NCI-H526 treated with DMSO at 0.1 percent for 48 hours (cell line): Measurements from ENCODE around the gene ELL.

Experiments
- DNase-seq: peaks from one replicate; lab custom pipeline; 2025; lab: John Stamatoyannopoulos, UW

ELL gene

DNA sequence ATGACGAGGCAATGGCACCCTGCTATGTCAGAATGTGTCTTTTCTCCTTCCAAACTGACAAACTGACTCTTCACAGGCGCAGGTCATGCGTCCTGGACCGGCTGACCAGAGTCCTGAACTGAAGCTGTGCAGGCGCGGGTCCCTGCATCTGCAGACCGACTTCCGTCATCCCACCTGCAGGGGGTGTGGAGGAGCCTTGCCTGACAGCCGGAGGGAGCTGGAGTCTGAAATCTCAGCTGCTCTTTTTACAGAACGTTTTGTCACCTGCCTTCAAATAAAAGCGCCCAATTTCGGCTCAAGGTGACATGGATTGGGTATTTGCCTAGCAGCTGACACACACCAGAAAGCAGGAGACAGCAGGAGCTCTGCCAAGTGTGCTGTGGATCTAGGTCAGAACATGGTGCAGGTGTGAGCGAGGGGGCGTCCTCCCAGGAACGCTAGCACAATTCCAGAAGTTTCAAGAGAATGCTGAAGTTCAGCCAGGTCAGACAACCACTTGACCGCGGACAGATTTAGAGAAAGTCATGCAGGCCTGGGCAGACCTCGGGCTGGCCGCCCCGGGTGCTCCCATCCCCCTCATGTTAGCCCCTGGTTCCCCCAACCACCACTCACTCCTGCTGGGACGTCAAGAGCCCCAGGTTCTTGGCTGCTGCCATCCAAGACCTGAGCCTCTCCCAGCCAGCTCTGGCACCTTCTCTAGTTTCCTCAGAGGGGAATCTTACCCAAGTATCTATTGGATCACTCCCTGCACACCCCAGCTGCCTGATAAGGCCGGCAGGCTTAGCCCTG lies 32.8 kb downstream of the ELL start:
- no peak for DNase-seq

DNA sequence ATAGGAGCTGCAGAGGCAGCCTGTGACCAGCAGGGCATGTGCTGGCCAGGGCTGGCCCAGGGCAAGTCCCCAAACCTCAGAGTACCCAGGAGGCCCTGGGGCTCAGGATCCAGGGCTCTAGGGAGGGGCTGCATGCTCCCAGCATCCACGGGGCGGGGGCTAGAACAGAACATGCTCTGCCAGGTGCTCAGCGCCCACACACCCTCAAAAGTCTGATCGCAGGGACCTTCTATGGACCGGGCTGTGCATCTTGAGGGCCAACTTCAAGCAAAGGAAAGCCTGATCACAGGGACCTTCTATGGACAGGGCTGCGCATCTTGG lies 33.5 kb downstream of the ELL start:
- DNase-seq = no peak

DNA sequence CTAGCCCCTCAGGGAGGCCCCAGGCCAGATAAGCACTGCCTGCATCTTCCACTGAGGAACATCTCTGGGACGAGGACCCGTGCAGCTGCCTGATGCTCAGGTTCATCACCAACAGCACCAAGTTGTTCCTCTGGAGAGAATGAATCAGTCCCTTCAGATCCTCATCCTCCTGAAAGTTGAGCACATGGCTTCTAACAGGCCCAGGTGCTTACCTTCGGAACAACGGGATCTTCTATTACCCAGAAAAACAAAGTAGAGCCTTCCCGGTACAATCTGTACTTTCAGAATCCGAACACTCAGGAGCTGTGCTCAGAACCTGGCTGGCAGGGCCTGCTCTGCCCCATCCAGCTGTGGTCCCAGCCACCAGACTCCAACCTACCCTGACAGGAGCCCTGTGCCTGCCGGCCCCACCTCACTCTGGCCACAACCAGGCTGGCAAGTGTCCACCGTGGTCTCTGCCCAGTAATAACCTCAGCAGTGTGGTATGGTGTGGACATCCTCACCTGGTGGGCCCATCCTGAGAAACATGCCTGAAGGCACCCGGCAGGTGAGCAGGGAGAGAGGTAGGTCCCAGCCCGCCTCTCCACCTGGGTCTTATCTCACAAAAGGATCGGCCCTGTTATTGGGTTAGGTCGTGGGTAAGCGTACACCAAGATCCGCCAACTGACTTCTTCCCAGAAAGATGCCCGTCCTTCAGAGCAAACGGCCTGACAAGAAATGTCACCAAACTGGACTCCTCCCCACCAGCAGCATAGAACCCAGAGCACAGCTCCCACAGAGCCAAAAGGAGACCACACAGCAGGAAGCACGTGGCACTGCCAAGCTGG lies 34.1 kb downstream of the ELL start:
- DNase-seq = no peak

DNA sequence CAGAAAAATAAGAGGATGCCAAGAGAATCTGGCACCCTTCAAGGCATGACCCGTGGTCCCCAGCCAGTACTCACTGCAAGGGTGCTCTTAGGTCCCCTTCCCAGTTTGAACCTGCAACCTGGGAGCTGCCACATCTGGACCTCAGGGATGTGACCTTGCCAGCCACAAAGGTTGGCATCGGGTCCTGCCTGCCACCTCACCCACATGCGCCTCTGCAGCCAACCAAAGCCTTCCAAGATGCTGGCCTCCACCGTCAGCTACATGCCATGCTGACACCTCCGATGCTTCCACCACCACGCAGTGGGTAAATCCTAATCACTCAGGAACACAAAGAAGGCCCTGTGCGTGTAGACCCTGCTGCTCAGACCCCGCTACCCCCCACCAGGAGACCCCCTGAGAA lies 35.1 kb downstream of the ELL start:
- DNase-seq = no peak

DNA sequence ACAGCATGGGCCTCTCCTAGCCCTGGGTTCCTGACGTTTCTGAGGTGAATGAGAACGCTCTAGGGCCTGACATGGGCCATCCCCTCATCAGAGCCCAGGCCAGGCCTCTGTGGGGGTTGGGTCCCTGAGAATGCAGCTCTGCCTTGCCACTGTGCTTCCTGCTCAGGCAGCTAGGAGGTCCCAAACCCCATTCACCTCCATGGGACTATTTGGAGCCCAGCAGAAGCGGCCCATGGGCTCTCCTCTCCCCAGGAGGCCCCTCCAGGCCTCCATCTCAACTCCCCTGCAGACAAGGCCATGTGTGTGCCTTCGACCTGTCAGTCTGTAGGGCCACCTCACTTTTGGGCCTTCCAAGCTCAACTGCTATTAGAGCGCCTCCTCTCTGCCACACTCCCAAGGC lies 36.9 kb downstream of the ELL start:
- no peak for DNase-seq

DNA sequence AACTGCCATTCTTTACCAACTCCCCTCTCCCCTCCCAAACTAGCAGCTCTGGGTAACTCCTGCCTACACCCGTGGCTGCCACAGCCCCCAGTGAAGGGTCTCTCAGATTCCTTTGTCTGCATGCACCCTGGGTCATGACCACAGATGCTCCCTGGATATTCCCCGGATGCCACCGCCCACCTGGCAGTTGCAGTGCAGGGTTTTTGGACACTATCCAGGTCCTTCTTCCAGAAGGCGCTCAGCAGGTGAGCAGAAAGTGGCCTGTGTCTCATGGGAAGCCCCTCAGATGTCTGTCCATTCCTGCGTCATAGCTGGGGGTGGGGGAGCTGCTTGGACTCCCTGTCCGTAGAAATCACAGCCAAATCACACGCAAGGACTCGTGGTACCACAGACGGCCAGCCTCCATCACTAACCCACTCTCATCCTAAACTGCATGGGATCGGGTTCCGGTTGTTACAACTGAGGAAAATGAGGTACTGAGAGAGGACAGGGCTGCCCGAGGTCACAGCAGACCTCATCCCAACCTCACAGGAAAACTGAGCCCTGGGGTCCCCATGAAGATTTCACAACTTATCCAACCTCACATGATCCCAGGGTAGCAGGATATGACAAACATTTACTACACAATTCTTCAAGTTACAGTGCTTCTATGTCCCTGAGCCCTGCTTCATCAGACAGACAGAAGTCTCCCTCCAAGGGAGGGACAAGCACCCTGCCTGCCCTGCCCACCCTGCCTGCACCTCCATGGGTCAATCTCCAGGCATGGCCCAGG lies 38.6 kb downstream of the ELL start:
- DNase-seq = no peak

DNA sequence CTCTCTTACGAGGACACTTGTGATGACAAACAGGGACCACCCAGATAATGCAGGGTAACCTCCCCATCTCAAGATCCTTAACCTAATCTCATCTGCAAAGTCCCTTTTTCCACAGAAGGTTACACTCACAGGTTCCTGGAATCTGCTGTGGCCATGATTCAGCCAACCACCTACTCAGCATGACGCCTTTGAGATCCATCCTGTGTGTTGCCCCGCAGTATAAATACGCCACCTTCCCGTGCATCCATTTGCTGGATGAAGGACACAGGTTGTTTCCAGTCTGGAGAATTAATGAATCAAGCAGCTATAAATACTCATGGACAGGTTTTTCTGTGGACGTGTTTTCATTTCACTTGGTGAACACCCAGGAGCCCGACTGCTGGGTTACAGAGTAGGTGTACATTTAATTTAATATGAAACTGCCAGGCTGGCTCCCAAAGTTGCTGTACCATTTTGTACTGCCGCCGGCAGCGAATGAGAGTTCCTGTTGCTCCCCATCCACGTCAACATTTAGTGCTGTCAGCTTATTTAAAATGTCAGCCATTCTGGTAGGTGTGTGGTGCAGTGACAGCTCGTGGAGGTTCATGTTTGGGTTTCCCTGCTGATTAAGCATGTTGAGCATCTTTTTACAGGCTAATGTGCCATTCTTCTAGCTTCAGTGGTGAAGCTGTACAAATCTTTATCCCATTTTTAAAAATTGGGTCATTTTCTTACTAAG lies 40.2 kb downstream of the ELL start:
- DNase-seq = no peak

DNA sequence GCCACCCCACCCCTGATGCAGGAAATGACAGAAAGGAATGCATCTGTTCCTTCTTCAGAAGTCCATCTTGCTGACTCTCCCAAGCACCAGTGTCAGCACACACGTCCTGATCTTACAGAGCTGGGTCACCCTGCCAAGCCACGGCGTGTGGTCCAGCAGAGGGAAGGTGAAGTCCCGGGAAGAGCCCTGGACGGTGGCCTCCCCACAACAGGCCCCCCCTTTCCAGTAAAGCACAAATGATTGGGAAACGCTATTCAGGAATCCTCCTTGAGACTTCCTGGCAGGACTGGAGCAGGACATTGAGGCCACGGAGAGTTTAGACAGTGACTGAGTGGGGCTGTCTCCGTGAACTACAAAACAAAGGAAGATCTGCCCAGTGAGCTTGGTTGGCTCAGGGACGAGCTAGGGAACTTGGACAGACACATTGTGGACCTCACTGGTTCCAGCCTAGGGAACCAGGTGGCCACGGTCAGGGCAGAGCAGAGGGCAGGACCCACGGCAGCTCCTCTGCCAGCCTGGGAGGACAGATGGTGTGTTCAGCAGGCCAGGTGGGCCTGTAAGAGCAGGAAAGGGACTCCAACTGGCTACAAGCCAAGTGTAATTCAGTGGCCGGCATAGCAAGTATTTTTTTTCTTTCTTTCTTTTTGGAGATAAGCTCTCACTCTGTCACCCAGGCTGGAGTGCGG lies 41.7 kb downstream of the ELL start:
- no peak for DNase-seq

DNA sequence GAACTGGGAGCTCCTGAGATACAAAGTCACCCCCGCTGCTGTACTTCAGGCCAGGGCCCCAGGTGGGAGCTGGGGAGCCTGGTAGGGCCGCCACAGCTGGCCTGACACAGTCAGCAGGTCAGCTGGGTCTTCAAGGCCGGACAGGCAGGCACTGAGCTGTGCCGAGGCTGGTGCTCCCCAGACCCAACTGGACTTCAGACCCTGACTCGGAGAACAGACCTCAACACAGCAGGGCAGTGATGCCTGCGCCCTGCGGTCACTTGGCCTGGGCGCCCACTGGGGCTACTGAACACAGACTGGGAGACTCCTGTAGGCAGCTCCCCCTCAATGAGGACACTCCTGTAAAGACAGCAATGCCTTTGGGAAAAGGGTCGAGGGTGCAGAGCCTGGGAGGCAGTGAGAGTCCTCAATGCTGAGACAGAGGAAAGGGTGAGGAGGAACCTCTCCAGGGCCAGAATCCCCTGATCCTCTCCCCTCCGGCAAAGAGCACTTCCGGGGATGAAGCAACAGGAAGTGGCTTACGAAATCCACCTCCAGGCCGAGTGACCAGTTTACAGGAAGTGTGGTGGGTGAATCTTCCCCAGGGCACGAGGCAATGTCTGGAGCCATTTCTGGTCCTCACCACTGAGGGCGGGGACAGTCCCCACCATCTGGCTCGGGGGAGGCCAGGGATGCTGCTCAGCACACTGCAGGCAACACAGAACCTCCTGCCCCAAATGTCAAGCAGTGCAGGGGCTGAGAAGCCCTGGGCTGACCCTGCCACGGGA lies 43.1 kb downstream of the ELL start:
- no peak for DNase-seq

DNA sequence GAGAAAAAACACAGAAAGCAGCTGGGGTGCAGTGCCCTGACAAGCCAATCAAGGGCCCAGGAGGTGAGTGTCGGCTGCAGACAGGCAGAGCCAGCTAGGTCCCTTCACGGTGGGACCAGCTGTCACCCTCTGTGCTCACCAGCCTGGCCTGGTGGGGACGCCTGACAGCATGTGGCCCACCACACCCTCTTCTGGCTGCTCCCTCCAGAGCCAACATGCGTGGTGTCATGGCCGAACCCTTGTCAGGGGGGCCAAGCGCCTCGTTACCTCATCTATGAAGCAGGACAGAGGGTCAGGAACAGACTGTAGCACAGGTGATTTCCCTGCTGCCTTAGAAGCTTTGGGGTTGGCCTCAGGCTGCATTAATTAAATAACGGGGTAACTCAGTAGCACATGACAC lies 43.9 kb downstream of the ELL start:
- no peak for DNase-seq

DNA sequence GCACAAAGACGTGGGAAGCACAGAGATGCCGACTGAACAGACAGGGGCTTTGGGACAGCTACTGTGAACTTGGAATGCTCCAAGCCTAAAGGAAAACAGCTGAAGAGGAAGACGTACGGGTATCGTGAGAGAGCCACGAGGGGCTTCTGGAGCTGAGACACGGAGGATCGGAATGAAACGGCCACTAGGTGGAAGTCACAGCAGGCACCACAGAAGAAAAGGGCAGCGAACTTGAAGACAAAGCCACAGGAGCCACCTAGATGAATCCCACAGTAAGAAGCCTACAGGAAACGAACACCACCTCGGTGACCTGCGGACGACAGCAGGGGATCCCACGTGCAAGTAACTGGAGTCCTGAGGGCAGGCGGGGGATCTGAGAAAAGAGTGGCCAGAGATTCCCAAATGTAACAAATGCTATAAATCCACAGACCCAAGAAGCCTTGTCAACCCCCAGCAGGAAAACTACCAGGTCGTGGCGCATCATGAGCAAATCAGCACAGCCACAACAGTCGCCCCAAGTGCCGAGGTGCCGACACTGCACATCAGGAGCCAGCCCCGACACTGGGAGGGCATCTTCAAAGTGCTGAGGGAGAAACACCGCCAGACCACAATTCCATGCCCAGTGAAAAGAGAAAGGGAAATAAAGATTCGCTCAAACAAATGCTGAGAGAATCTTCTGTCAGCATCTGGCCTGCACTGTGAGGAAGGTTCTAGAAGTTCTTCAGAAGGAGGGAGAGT lies 44.7 kb downstream of the ELL start:
- no peak for DNase-seq

DNA sequence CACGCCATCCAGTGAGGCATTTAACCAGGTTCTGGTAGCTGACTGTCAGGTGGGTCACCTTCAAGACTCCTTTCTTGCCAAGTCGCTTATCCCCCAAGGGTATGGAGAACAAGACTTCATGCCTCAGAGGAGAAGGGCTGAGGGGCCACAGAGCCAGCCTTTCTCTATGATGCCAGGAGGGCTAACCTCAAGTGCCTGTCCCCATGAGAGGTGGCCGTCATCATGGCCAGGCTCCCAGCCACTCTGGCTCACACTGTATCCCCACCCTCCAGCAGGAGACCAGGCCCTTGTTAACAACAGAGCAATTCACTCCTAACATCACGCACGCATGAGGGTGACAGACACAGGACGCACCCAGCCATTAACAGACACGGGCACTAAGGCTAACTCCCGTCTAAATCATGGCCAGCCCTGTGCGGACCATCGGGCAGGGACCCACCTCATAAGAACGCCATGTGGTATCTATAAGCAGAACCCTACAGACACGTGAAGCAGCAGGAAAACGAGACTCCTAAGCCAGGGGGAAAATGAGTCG lies 45.3 kb downstream of the ELL start:
- DNase-seq = no peak

DNA sequence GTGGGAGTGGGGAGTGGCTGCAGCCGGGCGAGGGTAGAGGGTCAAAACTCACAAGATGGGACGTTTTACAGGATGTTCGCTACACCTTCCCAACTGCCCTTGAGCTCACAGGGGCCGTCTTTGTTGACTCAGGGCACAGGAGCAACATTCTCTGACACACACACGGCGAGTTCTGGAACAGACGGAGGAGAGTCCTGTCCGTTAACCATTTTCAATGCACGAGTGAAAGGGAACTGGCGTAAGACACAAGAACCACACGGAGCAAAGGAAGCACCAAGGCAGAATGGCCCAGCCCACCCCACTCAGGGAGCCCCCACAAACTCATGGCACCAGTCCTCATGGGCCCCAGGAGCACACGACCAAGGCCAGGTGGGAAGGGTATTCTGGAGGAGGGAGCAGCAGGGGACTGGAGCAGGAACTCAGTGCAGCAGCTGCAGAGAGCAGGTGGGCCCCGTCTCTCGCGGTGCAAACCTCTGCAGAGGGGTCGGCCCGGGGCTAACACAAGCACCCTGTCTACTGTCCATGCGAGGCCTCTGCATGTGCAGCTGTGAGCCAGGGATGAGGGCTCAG lies 46.0 kb downstream of the ELL start:
- DNase-seq = no peak

DNA sequence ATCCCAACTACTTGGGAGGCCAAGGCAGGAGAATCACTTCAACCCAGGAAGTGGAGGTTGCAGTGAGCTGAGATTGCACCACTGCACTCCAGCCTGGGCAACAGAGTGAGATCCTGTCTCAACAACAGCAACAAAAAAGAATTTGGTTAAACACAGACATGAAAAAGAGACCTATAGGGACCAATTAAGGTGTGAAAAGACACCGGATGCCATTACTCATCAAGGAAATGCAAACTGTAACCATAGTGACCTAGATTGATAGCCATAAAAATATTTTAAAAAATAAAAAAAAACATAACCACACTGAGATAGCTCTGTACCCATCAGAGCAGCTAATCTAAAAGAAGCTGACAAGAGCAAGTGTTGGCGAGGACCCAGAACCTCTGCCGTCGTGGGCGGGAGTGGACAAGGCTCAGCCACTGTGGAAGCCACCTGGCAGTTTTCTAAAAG lies 46.8 kb downstream of the ELL start:
- DNase-seq = no peak

DNA sequence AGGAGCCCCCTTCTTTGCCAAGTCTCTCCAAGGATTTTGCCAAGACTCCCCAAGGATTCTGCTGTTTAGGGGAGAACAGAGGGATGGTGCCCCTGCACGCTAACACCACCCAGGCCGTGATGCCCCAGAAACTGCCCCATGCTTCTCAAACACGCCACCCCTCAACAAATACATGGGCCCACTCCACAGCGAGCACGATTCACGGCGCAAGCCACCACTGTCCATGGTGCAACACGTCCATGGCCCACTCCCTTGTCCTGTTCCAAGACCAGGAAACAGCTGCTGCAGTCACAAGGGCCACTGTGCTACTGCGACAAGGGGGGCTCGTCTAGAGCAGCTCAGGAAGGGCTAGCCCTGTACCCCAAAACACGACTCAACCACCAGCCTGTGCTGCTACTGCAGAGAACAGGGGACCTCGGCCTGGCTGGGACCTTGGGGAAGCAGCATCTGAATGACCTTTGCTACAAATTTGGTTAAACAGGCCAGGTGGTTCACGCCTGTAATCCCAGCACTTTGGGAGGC lies 47.4 kb downstream of the ELL start:
- no peak for DNase-seq

DNA sequence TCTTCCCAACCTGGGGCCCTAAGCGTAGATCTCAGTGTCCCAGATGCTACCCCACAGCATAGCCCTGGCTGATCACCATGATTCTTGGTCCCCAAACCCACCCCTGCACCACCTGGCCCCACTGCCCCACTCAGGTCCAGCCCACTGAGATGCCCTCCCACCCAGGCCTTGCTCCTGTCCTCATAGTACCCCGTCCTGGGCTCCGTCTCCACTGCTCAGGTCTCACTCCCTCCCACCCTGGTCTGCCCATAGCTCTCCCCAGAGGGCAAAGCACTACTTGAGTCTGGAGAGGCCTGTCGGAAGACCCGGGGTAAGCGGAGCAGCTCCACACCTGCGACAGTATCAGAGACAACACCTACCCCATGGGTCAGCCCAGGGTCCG lies 48.2 kb downstream of the ELL start:
- no peak for DNase-seq

DNA sequence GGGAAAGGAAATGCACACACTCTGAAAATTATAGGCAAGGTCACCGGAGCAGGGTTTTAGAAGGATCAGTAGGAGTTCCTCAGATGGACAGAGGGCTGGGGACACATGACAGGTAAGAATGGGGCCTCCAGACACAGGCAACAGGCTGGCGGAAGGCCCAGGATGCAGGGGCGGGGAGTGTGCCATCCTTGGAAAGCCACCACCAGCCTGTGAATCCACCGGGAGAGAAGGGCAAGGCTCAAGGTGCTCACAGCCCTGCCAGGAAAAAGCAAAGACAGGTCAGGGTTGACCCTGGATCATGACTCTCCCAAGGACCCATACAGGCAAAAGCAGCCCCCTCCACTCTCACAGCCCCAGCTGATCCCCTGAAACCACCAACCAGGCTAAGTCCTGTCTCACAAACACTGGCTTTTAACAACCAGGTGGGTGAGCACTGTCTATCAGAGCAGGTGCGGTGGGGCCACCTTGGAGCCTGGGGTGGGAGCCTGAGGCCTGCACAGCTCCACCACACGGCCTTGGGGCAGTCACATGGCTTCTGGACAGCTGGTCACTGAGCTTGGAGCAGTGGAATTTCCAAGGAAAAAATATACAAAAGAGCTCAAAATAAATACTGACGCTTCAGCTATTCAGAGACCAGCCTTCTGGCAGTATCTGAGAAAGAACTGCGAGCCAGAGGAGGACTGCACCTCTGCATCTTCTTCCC lies 48.7 kb downstream of the ELL start:
- DNase-seq = no peak

DNA sequence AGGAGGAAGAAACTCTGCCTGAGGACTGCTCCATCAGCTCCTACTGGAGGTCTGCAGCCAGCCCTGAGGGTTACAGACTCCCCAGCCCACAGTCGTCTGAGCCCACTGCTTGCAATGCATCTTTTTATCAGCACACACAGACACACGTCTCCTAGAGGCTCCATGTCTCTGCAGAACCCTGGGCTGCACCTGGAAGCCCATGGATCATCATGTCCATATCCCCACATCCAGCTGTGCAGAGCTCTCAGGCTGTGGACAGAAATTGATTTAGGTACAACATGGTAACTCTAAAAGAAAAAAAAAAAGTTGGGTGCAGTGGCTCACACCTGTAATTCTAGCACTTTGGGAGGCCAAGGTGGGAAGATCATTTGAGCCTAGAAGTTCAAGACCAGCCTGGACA lies 51.1 kb downstream of the ELL start:
- no peak for DNase-seq
